Liver (tissue), 9 donors: ENCODE data around the gene THRB. TPM values are rescaled to one million over a fixed set of nuclear protein-coding genes. Genes with fewer than 3 reads are reported as not detected.
A peak's percentile ranks its signal among the peaks of the same experiment; 100 is the strongest.

Experiments used
- DNase-seq: peaks from one replicate; pipeline ENCODE4 v3.0.0-alpha.2; 2017; ENCODE audit warnings: low spot score
- H3K27ac ChIP-seq, 2 donors: one replicate each; pipeline ENCODE4 v1.7.0; 2013; ENCODE audit warnings: inconsistent platforms in 2 of 2, low read length in 2 of 2, control low read depth in 1 of 2, low read depth in 1 of 2, mild to moderate bottlenecking in 1 of 2
- H3K27me3 ChIP-seq, 4 donors: one replicate each; pipeline versions ENCODE4 v1.6.1 to v1.7.0; 2013; ENCODE audit warnings: low read length in 3 of 4, inconsistent platforms in 1 of 4, mild to moderate bottlenecking in 1 of 4, moderate library complexity in 1 of 4; ENCODE audit not compliant: control insufficient read depth in 4 of 4, insufficient read depth in 4 of 4
- H3K36me3 ChIP-seq, 4 donors: one replicate each; pipeline versions ENCODE4 v1.6.1 to v1.7.0; 2013; ENCODE audit warnings: low read length in 3 of 4, mild to moderate bottlenecking in 3 of 4, low read depth in 1 of 4, moderate library complexity in 1 of 4; ENCODE audit not compliant: control insufficient read depth in 4 of 4, insufficient read depth in 3 of 4
- H3K4me1 ChIP-seq, 4 donors: one replicate each; pipeline versions ENCODE4 v1.6.1 to v1.7.0; 2013; ENCODE audit warnings: low read length in 3 of 4, mild to moderate bottlenecking in 3 of 4, moderate library complexity in 1 of 4; ENCODE audit not compliant: control insufficient read depth in 4 of 4, insufficient read depth in 4 of 4
- H3K4me3 ChIP-seq, 3 donors: one replicate each; pipeline versions ENCODE4 v1.6.1 to v1.7.0; 2013; ENCODE audit warnings: low read length in 3 of 3, control low read depth in 1 of 3, low read depth in 1 of 3, mild to moderate bottlenecking in 1 of 3
- H3K9ac ChIP-seq, 2 donors: one replicate each; pipeline ENCODE4 v1.7.0; 2013; ENCODE audit warnings: low read length in 2 of 2, mild to moderate bottlenecking in 2 of 2, moderate library complexity in 2 of 2, control low read depth in 1 of 2, low read depth in 1 of 2
- H3K9me3 ChIP-seq, 4 donors: one replicate each; pipeline versions ENCODE4 v1.6.1 to v1.7.0; 2013; ENCODE audit warnings: low read length in 3 of 4; ENCODE audit not compliant: control insufficient read depth in 4 of 4
- EGR1 ChIP-seq, 2 donors: IDR thresholded peaks; 2 replicates each; pipeline ENCODE4 v1.6.1; 2016 to 2018; ENCODE audit warnings: antibody characterized with exemption in 2 of 2, low read depth in 2 of 2
- FOXA1 ChIP-seq: IDR thresholded peaks from 2 replicates; pipeline ENCODE4 v1.6.1; 2016; ENCODE audit warnings: antibody characterized with exemption
- FOXA2 ChIP-seq: IDR thresholded peaks from 2 replicates; pipeline ENCODE4 v1.6.1; 2016; ENCODE audit warnings: antibody characterized with exemption
- GABPA ChIP-seq, 2 donors: IDR thresholded peaks in 1 of 2; conservative IDR thresholded peaks in 1 of 2; 2 replicates each; pipeline ENCODE4 v1.6.1; 2016; ENCODE audit warnings: antibody characterized with exemption in 2 of 2, mild to moderate bottlenecking in 1 of 2, moderate library complexity in 1 of 2
- HNF4A ChIP-seq, 2 donors: conservative IDR thresholded peaks; 2 replicates each; pipeline ENCODE4 v1.6.1; 2016; ENCODE audit warnings: antibody characterized with exemption in 2 of 2, mild to moderate bottlenecking in 2 of 2
- HNF4G ChIP-seq: IDR thresholded peaks from 2 replicates; pipeline ENCODE4 v1.6.1; 2016; ENCODE audit warnings: antibody characterized with exemption
- NR2F2 ChIP-seq: IDR thresholded peaks from 2 replicates; pipeline ENCODE4 v1.6.1; 2016; ENCODE audit warnings: antibody characterized with exemption
- RAD21 ChIP-seq, 2 donors: IDR thresholded peaks; 2 replicates each; pipeline ENCODE4 v1.6.1; 2016; ENCODE audit warnings: antibody characterized with exemption in 2 of 2, mild to moderate bottlenecking in 2 of 2
- SP1 ChIP-seq: IDR thresholded peaks from 2 replicates; pipeline ENCODE4 v1.6.1; 2018; ENCODE audit warnings: antibody characterized with exemption, mild to moderate bottlenecking
- TAF1 ChIP-seq: conservative IDR thresholded peaks from 2 replicates; pipeline ENCODE4 v1.6.1; 2016; ENCODE audit warnings: antibody characterized with exemption, mild to moderate bottlenecking
- YY1 ChIP-seq: IDR thresholded peaks from 2 replicates; pipeline ENCODE4 v1.6.1; 2016; ENCODE audit warnings: antibody characterized with exemption, mild to moderate bottlenecking
- WGBS: extraction: QIAGEN DNeasy Blood & Tissue Kit; methylation state at CpG from one replicate; pipeline ENCODE4 v1.1.7; 2013; 5-methylcytosine and 5-hydroxymethylcytosine counted together
- polyA plus RNA-seq, 2 donors: library from polyadenylated mRNA; stranded (reverse) in 1 of 2; unstranded in 1 of 2; fragments of 200-250 nt in 1 of 2; fragments of >200 nt in 1 of 2; fragmentation: Nextera tagmentation in 1 of 2; extraction: Ambion mirVana in 1 of 2; gene quantifications; one replicate each; pipeline versions ENCODE4 v1.2.1 to v1.2.3, GENCODE V29; 2013 to 2015
- total RNA-seq, 2 donors: library from RNA; depleted of rRNA; stranded (reverse); fragments of >200 nt; gene quantifications; one replicate each; pipeline ENCODE4 v1.2.3, GENCODE V29; 2014
- TF ChIP-seq, protein P1 (sequence below): IDR thresholded peaks from 2 replicates; pipeline ENCODE4 v1.6.1; 2016; ENCODE audit warnings: antibody characterized with exemption
- TF ChIP-seq, protein P2 (sequence below): IDR thresholded peaks from 2 replicates; pipeline ENCODE4 v1.6.1; 2016; ENCODE audit warnings: antibody characterized with exemption
- TF ChIP-seq, protein P3 (sequence below): IDR thresholded peaks from 2 replicates; pipeline ENCODE4 v1.6.1; 2016; ENCODE audit warnings: antibody characterized with exemption
- TF ChIP-seq, protein P4 (sequence below): fragments of 150-350 bp; IDR thresholded peaks from 2 replicates; pipeline ENCODE4 v1.5.1; 2017; ENCODE audit warnings: improper control_type of control experiment, low read depth, low read length; ENCODE audit not compliant: missing input control
- donor health status: healthy.
- donor health status: healthy.
- donor health status: healthy.
- donor health status: healthy.
- donor health status: healthy.

The THRB gene
- total and polyA plus RNA-seq, 4 donors, result 5.9 to 23.9 (median 9.3) TPM

- TF ChIP-seq, protein P1, sequence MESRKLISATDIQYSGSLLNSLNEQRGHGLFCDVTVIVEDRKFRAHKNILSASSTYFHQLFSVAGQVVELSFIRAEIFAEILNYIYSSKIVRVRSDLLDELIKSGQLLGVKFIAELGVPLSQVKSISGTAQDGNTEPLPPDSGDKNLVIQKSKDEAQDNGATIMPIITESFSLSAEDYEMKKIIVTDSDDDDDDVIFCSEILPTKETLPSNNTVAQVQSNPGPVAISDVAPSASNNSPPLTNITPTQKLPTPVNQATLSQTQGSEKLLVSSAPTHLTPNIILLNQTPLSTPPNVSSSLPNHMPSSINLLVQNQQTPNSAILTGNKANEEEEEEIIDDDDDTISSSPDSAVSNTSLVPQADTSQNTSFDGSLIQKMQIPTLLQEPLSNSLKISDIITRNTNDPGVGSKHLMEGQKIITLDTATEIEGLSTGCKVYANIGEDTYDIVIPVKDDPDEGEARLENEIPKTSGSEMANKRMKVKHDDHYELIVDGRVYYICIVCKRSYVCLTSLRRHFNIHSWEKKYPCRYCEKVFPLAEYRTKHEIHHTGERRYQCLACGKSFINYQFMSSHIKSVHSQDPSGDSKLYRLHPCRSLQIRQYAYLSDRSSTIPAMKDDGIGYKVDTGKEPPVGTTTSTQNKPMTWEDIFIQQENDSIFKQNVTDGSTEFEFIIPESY, result no peak
- no peak for TF ChIP-seq YY1
- no peak for TF ChIP-seq NR2F2
- no peak for TF ChIP-seq GABPA (IDR thresholded peaks at IDR 0.05 in 1 of 2, conservative IDR thresholded peaks at IDR 0.05 in 1 of 2)
- TF ChIP-seq, protein P2, sequence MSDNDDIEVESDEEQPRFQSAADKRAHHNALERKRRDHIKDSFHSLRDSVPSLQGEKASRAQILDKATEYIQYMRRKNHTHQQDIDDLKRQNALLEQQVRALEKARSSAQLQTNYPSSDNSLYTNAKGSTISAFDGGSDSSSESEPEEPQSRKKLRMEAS, result no peak
Observed at GRCh38 chr3:24272408-24272807, 222.2 kb downstream of the THRB start (continued).

GRCh38 chr3:24271228-24271627, 223.4 kb downstream of the THRB start:
- Histone ChIP-seq H3K4me1 (peaks cover 4 to 25% (median 12%) of the 10 kb centered on the region in 4 donors), H3K9me3 (no peaks in the 10 kb centered on the region), H3K4me3 (no peak overlapping the region), H3K27ac (peak overlapping the region; percentile 17 to 19), H3K9ac (no peak overlapping the region), H3K36me3 (no peaks in the 10 kb centered on the region), H3K27me3 (no peaks in the 10 kb centered on the region)
- no peak for DNase-seq
- no peak for TF ChIP-seq TAF1
- no peak for TF ChIP-seq EGR1 (IDR thresholded peaks at IDR 0.05; ENCODE audit: low read depth in 2 of 2)
- TF ChIP-seq HNF4G, result no peak
- no peak for TF ChIP-seq HNF4A (conservative IDR thresholded peaks at IDR 0.05)
- TF ChIP-seq SP1, result no peak
- TF ChIP-seq, protein P1, result no peak
- no peak for TF ChIP-seq FOXA2
- 66% methylated on average over 3 of the region's 3 CpGs for WGBS

DNA sequence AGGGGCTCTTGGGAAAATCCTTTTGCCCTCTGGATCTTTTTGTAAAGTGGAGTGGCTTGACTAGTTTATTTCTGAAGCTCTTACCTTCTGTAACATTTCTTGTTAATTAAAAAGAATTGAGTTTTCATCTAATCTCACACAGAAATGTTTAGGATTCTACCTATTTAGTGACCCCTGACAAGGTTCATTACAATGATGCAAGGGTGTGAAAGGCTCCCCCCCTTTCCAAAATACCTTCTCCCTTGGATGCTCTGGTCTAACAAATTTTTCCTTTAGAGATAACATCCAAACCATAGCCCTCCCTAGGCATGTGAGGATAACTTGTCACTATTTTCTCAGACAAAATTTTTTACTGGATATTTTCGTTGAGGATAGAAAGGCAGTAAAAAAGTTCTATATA, 223.9 kb downstream of the THRB start:
- no peak for DNase-seq
- Histone ChIP-seq H3K4me1 (peaks cover 4 to 22% (median 12%) of the 10 kb centered on the region in 4 donors), H3K9me3 (no peaks in the 10 kb centered on the region), H3K36me3 (no peaks in the 10 kb centered on the region), H3K4me3 (no peak overlapping the region), H3K9ac (no peak overlapping the region), H3K27me3 (no peaks in the 10 kb centered on the region), H3K27ac (peak overlapping the region; percentile 17 to 28)
- WGBS, result 87% methylated on average over 1 of the region's 1 CpG
- TF ChIP-seq, protein P3, sequence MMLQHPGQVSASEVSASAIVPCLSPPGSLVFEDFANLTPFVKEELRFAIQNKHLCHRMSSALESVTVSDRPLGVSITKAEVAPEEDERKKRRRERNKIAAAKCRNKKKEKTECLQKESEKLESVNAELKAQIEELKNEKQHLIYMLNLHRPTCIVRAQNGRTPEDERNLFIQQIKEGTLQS, result no peak
- TF ChIP-seq FOXA2 (no peak), NR2F2 (no peak), FOXA1 (no peak), HNF4G (no peak), EGR1 (IDR thresholded peaks at IDR 0.05; ENCODE audit: low read depth in 2 of 2) (no peak), RAD21 (IDR thresholded peaks at IDR 0.05) (no peak)
- TF ChIP-seq, protein P4, sequence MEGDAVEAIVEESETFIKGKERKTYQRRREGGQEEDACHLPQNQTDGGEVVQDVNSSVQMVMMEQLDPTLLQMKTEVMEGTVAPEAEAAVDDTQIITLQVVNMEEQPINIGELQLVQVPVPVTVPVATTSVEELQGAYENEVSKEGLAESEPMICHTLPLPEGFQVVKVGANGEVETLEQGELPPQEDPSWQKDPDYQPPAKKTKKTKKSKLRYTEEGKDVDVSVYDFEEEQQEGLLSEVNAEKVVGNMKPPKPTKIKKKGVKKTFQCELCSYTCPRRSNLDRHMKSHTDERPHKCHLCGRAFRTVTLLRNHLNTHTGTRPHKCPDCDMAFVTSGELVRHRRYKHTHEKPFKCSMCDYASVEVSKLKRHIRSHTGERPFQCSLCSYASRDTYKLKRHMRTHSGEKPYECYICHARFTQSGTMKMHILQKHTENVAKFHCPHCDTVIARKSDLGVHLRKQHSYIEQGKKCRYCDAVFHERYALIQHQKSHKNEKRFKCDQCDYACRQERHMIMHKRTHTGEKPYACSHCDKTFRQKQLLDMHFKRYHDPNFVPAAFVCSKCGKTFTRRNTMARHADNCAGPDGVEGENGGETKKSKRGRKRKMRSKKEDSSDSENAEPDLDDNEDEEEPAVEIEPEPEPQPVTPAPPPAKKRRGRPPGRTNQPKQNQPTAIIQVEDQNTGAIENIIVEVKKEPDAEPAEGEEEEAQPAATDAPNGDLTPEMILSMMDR, result no peak
- TF ChIP-seq, protein P1, result no peak
